HepG2 (cell line): Measurements from ENCODE around the gene FSIP1. TPM values are rescaled to one million over a fixed set of nuclear protein-coding genes. Genes with fewer than 3 reads are reported as not detected.

Experiments
- CHD4 ChIP-seq: fragments of 200-600 bp; sonication (generic); IDR thresholded peaks from 2 replicates; pipeline ENCODE4 v1.7.0; 2017; ENCODE audit warnings: mild to moderate bottlenecking, low read length, borderline replicate concordance
- EHMT2 ChIP-seq: fragments of 200-600 bp; sonication (generic); IDR thresholded peaks from 2 replicates; pipeline ENCODE4 v1.7.0; 2017; ENCODE audit warnings: antibody characterized with exemption, low read depth, low read length, borderline replicate concordance
- EZH2 ChIP-seq: conservative IDR thresholded peaks from 2 replicates; pipeline ENCODE4 v1.6.1; 2012; ENCODE audit warnings: mild to moderate bottlenecking, low read depth, low read length, moderate library complexity
- NFE2 ChIP-seq: sonication (generic); formaldehyde crosslinking; IDR thresholded peaks from 2 replicates; pipeline ENCODE4 v1.4.0; 2020; ENCODE audit warnings: missing genetic modification reagents
- NFE2L1 ChIP-seq: sonication (generic); formaldehyde crosslinking; IDR thresholded peaks from 2 replicates; pipeline ENCODE4 v1.4.0; 2020; ENCODE audit warnings: missing genetic modification reagents, mild to moderate bottlenecking, borderline replicate concordance
- PBX3 ChIP-seq: sonication (generic); formaldehyde crosslinking; IDR thresholded peaks from 2 replicates; pipeline ENCODE4 v1.8.1; 2023; ENCODE audit warnings: missing genetic modification reagents, inconsistent platforms, borderline replicate concordance
- REPIN1 ChIP-seq: sonication (generic); formaldehyde crosslinking; IDR thresholded peaks from 2 replicates; pipeline ENCODE4 v1.8.0; 2022; ENCODE audit warnings: missing genetic modification reagents, low read depth, mild to moderate bottlenecking, borderline replicate concordance
- SOX5 ChIP-seq: IDR thresholded peaks from 2 replicates; pipeline ENCODE4 v1.6.1; 2016; ENCODE audit warnings: borderline replicate concordance
- TRIM22 ChIP-seq: fragments of 450-650 bp; IDR thresholded peaks from 2 replicates; pipeline ENCODE4 v1.6.1; 2017
- ZKSCAN5 ChIP-seq: sonication (generic); formaldehyde crosslinking; IDR thresholded peaks from 2 replicates; pipeline ENCODE4 v1.5.1; 2020; ENCODE audit warnings: mild to moderate bottlenecking, missing genetic modification reagents
- ZNF275 ChIP-seq: sonication (generic); formaldehyde crosslinking; IDR thresholded peaks from 2 replicates; pipeline ENCODE4 v1.8.0; 2022; ENCODE audit warnings: missing genetic modification reagents, mild to moderate bottlenecking, inconsistent platforms, borderline replicate concordance
- ZSCAN21 ChIP-seq: sonication (generic); formaldehyde crosslinking; IDR thresholded peaks from 2 replicates; pipeline ENCODE4 v1.8.0; 2022; ENCODE audit warnings: mild to moderate bottlenecking, missing genetic modification reagents, moderate library complexity, borderline replicate concordance
- polyA plus RNA-seq, 8 experiments: library from polyadenylated mRNA; depleted of rRNA in 3 of 8; stranded (reverse) in 7 of 8; unstranded in 1 of 8; fragments of >200 nt; fragmentation: Illumina TruSeq in 4 of 8; extraction: Trizol in 4 of 8; gene quantifications; 2 replicates each; pipeline versions ENCODE4 v1.2.1 to v1.2.3, GENCODE V29; 2011 to 2016; ENCODE audit warnings: low read depth in 4 of 8, missing spikeins in 1 of 8, mixed read lengths in 1 of 8; ENCODE audit not compliant: insufficient read depth in 1 of 8
- total RNA-seq, 5 experiments: library from RNA; depleted of rRNA; stranded (reverse); fragments of >200 nt; fragmentation: Illumina TruSeq; extraction: Trizol; gene quantifications; 2 replicates each; pipeline ENCODE4 v1.2.3, GENCODE V29; 2016; ENCODE audit warnings: low read depth in 1 of 5
- TF ChIP-seq, protein P1 (sequence below): sonication (generic); formaldehyde crosslinking; IDR thresholded peaks from 2 replicates; pipeline ENCODE4 v1.4.0; 2020; ENCODE audit warnings: missing genetic modification reagents
- TF ChIP-seq, protein P2 (sequence below): sonication (generic); formaldehyde crosslinking; IDR thresholded peaks from 2 replicates; pipeline ENCODE4 v1.4.0; 2020; ENCODE audit warnings: low read depth, mild to moderate bottlenecking, missing genetic modification reagents
- TF ChIP-seq, protein P3 (sequence below): sonication (generic); formaldehyde crosslinking; IDR thresholded peaks from 2 replicates; pipeline ENCODE4 v1.5.1; 2020; ENCODE audit warnings: mild to moderate bottlenecking, missing genetic modification reagents, borderline replicate concordance
- TF ChIP-seq, protein P4 (sequence below): sonication (generic); formaldehyde crosslinking; IDR thresholded peaks from 2 replicates; pipeline ENCODE4 v1.5.1; 2020; ENCODE audit warnings: missing genetic modification reagents, mild to moderate bottlenecking, borderline replicate concordance

The FSIP1 gene
- total and polyA plus RNA-seq, 2 of the 13 experiments (the other 11 are each of a cell fraction or from before 2014, with no cell fraction given): 0.18 TPM; not detected in 1

GRCh38 chr15:39580485-39581241 lies 202.0 kb downstream of the FSIP1 start, which contains the start of gene THBS1 (continued):
- TF ChIP-seq NFE2L1 (CRISPR knock-in tag) (no peak), PBX3 (CRISPR knock-in tag) (no peak), CHD4 (no peak), SOX5 (no peak), EZH2 (no peak), TRIM22 (no peak), ZNF275 (no peak), NFE2 (CRISPR knock-in tag) (no peak), ZKSCAN5 (CRISPR knock-in tag) (no peak), EHMT2 (no peak), ZSCAN21 (CRISPR knock-in tag) (peak; percentile 4; the same call in 1 of the 2 replicates), REPIN1 (CRISPR knock-in tag) (0 out of 2 replicates have a peak, but pooled peaks have one; percentile 59)
- TF ChIP-seq, protein P1, sequence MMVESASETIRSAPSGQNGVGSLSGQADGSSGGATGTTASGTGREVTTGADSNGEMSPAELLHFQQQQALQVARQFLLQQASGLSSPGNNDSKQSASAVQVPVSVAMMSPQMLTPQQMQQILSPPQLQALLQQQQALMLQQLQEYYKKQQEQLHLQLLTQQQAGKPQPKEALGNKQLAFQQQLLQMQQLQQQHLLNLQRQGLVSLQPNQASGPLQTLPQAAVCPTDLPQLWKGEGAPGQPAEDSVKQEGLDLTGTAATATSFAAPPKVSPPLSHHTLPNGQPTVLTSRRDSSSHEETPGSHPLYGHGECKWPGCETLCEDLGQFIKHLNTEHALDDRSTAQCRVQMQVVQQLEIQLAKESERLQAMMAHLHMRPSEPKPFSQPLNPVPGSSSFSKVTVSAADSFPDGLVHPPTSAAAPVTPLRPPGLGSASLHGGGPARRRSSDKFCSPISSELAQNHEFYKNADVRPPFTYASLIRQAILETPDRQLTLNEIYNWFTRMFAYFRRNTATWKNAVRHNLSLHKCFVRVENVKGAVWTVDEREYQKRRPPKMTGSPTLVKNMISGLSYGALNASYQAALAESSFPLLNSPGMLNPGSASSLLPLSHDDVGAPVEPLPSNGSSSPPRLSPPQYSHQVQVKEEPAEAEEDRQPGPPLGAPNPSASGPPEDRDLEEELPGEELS (CRISPR knock-in tag): peak; percentile 48; the same call in 1 of the 2 replicates
- TF ChIP-seq, protein P2, sequence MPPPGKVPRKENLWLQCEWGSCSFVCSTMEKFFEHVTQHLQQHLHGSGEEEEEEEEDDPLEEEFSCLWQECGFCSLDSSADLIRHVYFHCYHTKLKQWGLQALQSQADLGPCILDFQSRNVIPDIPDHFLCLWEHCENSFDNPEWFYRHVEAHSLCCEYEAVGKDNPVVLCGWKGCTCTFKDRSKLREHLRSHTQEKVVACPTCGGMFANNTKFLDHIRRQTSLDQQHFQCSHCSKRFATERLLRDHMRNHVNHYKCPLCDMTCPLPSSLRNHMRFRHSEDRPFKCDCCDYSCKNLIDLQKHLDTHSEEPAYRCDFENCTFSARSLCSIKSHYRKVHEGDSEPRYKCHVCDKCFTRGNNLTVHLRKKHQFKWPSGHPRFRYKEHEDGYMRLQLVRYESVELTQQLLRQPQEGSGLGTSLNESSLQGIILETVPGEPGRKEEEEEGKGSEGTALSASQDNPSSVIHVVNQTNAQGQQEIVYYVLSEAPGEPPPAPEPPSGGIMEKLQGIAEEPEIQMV (CRISPR knock-in tag): 0 out of 2 replicates have a peak, but pooled peaks have one; percentile 34
- TF ChIP-seq, protein P3, sequence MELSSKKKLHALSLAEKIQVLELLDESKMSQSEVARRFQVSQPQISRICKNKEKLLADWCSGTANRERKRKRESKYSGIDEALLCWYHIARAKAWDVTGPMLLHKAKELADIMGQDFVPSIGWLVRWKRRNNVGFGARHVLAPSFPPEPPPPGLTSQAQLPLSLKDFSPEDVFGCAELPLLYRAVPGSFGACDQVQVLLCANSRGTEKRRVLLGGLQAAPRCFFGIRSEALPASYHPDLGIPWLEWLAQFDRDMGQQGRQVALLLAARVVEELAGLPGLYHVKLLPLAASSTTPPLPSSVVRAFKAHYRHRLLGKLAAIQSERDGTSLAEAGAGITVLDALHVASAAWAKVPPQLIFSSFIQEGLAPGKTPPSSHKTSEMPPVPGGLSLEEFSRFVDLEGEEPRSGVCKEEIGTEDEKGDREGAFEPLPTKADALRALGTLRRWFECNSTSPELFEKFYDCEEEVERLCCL: no peak
- TF ChIP-seq, protein P4, sequence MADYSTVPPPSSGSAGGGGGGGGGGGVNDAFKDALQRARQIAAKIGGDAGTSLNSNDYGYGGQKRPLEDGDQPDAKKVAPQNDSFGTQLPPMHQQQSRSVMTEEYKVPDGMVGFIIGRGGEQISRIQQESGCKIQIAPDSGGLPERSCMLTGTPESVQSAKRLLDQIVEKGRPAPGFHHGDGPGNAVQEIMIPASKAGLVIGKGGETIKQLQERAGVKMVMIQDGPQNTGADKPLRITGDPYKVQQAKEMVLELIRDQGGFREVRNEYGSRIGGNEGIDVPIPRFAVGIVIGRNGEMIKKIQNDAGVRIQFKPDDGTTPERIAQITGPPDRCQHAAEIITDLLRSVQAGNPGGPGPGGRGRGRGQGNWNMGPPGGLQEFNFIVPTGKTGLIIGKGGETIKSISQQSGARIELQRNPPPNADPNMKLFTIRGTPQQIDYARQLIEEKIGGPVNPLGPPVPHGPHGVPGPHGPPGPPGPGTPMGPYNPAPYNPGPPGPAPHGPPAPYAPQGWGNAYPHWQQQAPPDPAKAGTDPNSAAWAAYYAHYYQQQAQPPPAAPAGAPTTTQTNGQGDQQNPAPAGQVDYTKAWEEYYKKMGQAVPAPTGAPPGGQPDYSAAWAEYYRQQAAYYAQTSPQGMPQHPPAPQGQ (CRISPR knock-in tag): no peak
